NCI-H2081 treated with DMSO at 0.1 percent for 48 hours (cell line): ENCODE results near the gene SERPINA10.
"Not testable (repeated sequence)": the region's sequence is repeated elsewhere in the genome, so short reads cannot be mapped to it uniquely, and the experiment has no call there.

Experiments
- DNase-seq: peaks from one replicate; lab custom pipeline; 2025; lab: John Stamatoyannopoulos, UW

The SERPINA10 gene

GRCh38 chr14:94313991-94314655 lies 21.1 kb upstream of the SERPINA10 start:
- no peak for DNase-seq

- no peak for DNase-seq
Observed at GRCh38 chr14:94312481-94313246, 19.6 kb upstream of the SERPINA10 start.

- no peak for DNase-seq
Observed at GRCh38 chr14:94310248-94310647, 17.2 kb upstream of the SERPINA10 start.

- DNase-seq: no peak
Observed at GRCh38 chr14:94309721-94310120, 16.7 kb upstream of the SERPINA10 start.

- DNase-seq: no peak
Observed at GRCh38 chr14:94307410-94307992, 14.4 kb upstream of the SERPINA10 start.

- no peak for DNase-seq
Observed at GRCh38 chr14:94306047-94306978, 13.2 kb upstream of the SERPINA10 start.

GRCh38 chr14:94305620-94306019 lies 12.6 kb upstream of the SERPINA10 start:
- no peak for DNase-seq

- no peak for DNase-seq
Observed at GRCh38 chr14:94304243-94304642, 11.2 kb upstream of the SERPINA10 start.

- no peak for DNase-seq
Observed at GRCh38 chr14:94303111-94303510, 10.0 kb upstream of the SERPINA10 start.

GRCh38 chr14:94298130-94298529 lies 5.1 kb upstream of the SERPINA10 start:
- no peak for DNase-seq

GRCh38 chr14:94296181-94296545 lies 3.1 kb upstream of the SERPINA10 start:
- DNase-seq: not testable (repeated sequence)

GRCh38 chr14:94295360-94296180 lies 2.5 kb upstream of the SERPINA10 start:
- no peak for DNase-seq

GRCh38 chr14:94293578-94293924 lies 483 bp upstream of the SERPINA10 start:
- DNase-seq: no peak

GRCh38 chr14:94292526-94292871 lies 569 bp downstream of the SERPINA10 start:
- DNase-seq: no peak

- no peak for DNase-seq
Observed at GRCh38 chr14:94291906-94292525, 1.1 kb downstream of the SERPINA10 start.

GRCh38 chr14:94291159-94291905 lies 1.7 kb downstream of the SERPINA10 start:
- no peak for DNase-seq

GRCh38 chr14:94290197-94290596 lies 2.9 kb downstream of the SERPINA10 start:
- no peak for DNase-seq

- DNase-seq: no peak
Observed at GRCh38 chr14:94288610-94289465, 4.2 kb downstream of the SERPINA10 start.

GRCh38 chr14:94285158-94285557 lies 7.9 kb downstream of the SERPINA10 start:
- no peak for DNase-seq
